ENCODE measurements around the gene NAGPA. TPM values are rescaled to one million over a fixed set of nuclear protein-coding genes. Genes with fewer than 3 reads are reported as not detected.

NAGPA gene
- total and polyA plus RNA-seq, 8 donors = 7.7 to 21.0 (median 9.2) TPM

- H3K9me3 ChIP-seq = no peaks in the 10 kb centered on the region
- no peak for ATAC-seq
- no peak for TF ChIP-seq CTCF (IDR thresholded peaks at IDR 0.05)
- H3K27ac ChIP-seq = peak overlapping the region; percentile 71 to 81
- peaks cover 0 to 15% of the 10 kb centered on the region in 2 donors for H3K36me3 ChIP-seq
- H3K4me3 ChIP-seq = peak overlapping the region; percentile 75 to 96
- intact Hi-C loops (cut with DNase I) = no loop called here
- H3K27me3 ChIP-seq = no peaks in the 10 kb centered on the region
- DNase-seq = no peak
- peaks cover 14 to 17% of the 10 kb centered on the region in 2 donors for H3K4me1 ChIP-seq
These were observed 410 bp upstream of the NAGPA start for GRCh38 chr16:5034167-5034523.

GRCh38 chr16:5032748-5033167 is 977 bp downstream of the NAGPA start:
- ATAC-seq (no peak), DNase-seq (no peak)
- Histone ChIP-seq H3K27me3 (no peaks in the 10 kb centered on the region), H3K4me1 (peaks cover 14 to 17% of the 10 kb centered on the region in 2 donors), H3K36me3 (peaks cover 0 to 27% of the 10 kb centered on the region in 2 donors), H3K27ac (no peak overlapping the region), H3K4me3 (peak overlapping the region; percentile 75 to 96), H3K9me3 (no peaks in the 10 kb centered on the region)
- intact Hi-C loops (cut with DNase I) = no loop called here
- no peak for TF ChIP-seq CTCF (IDR thresholded peaks at IDR 0.05)

GRCh38 chr16:5031601-5032000 is 2.1 kb downstream of the NAGPA start:
- Histone ChIP-seq H3K4me1 (peaks cover 14 to 17% of the 10 kb centered on the region in 2 donors), H3K27ac (no peak overlapping the region), H3K36me3 (peaks cover 0 to 37% of the 10 kb centered on the region in 2 donors), H3K4me3 (no peak overlapping the region), H3K9me3 (no peaks in the 10 kb centered on the region), H3K27me3 (no peaks in the 10 kb centered on the region)
- TF ChIP-seq CTCF (IDR thresholded peaks at IDR 0.05) = no peak
- ATAC-seq = no peak
- DNase-seq = no peak
- intact Hi-C loops (cut with DNase I) = no loop called here

- Histone ChIP-seq H3K4me1 (peaks cover 14 to 17% of the 10 kb centered on the region in 2 donors), H3K27me3 (no peaks in the 10 kb centered on the region), H3K4me3 (no peak overlapping the region), H3K9me3 (no peaks in the 10 kb centered on the region), H3K27ac (no peak overlapping the region), H3K36me3 (peaks cover 0 to 41% of the 10 kb centered on the region in 2 donors)
- intact Hi-C loops (cut with DNase I) = no loop called here
- ATAC-seq = no peak
- peak in 1 of 4 donors; percentile 59 for DNase-seq
- TF ChIP-seq CTCF (IDR thresholded peaks at IDR 0.05) = no peak
These were observed 3.4 kb downstream of the NAGPA start for GRCh38 chr16:5030251-5030870.

- Histone ChIP-seq H3K27me3 (no peaks in the 10 kb centered on the region), H3K4me3 (no peak overlapping the region), H3K27ac (no peak overlapping the region), H3K9me3 (no peaks in the 10 kb centered on the region), H3K36me3 (peaks cover 0 to 46% of the 10 kb centered on the region in 2 donors), H3K4me1 (peaks cover 8 to 12% of the 10 kb centered on the region in 2 donors)
- DNase-seq (no peak), ATAC-seq (no peak)
- no peak for TF ChIP-seq CTCF (IDR thresholded peaks at IDR 0.05)
- intact Hi-C loops (cut with DNase I) = no loop called here
These were observed 4.7 kb downstream of the NAGPA start for GRCh38 chr16:5028950-5029475.
